ACC112 (cell line): ENCODE results near the gene HCFC1R1.
"Not testable (repeated sequence)": the region's sequence is repeated elsewhere in the genome, so short reads cannot be mapped to it uniquely, and the experiment has no call there.

Experiments
- H2AFZ ChIP-seq: fragments of 200-600 bp; sonication (generic); one replicate; pipeline ENCODE4 v1.6.0; 2017; ENCODE audit warnings: antibody characterized with exemption, low read length; ENCODE audit not compliant: unreplicated experiment
- H3K27ac ChIP-seq: fragments of 200-600 bp; sonication (generic); 2 replicates; pipeline ENCODE4 v1.5.1; 2014; ENCODE audit warnings: low read depth, mild to moderate bottlenecking, antibody characterized with exemption, low read length, moderate library complexity
- H3K27me3 ChIP-seq: fragments of 200-600 bp; sonication (generic); 2 replicates; pipeline ENCODE4 v1.6.1; 2014; ENCODE audit warnings: mild to moderate bottlenecking, antibody characterized with exemption, low read length, moderate library complexity, mixed read lengths; ENCODE audit not compliant: insufficient read depth
- H3K36me3 ChIP-seq: fragments of 200-600 bp; sonication (generic); 2 replicates; pipeline ENCODE4 v1.6.1; 2016; ENCODE audit warnings: mild to moderate bottlenecking, antibody characterized with exemption, low read length, moderate library complexity, mixed read lengths; ENCODE audit not compliant: insufficient read depth
- H3K4me1 ChIP-seq: fragments of 200-600 bp; sonication (generic); one replicate; pipeline ENCODE4 v1.6.1; 2016; ENCODE audit warnings: low read length, mixed read lengths; ENCODE audit not compliant: insufficient read depth, unreplicated experiment, control insufficient read depth
- H3K4me3 ChIP-seq: fragments of 200-600 bp; sonication (generic); 2 replicates; pipeline ENCODE4 v1.5.1; 2014; ENCODE audit warnings: mild to moderate bottlenecking, low read depth, low read length
- H3K79me2 ChIP-seq: fragments of 200-600 bp; sonication (generic); one replicate; pipeline ENCODE4 v1.6.0; 2016; ENCODE audit warnings: low read length; ENCODE audit not compliant: control insufficient read depth, unreplicated experiment, insufficient read depth

HCFC1R1 gene

DNA sequence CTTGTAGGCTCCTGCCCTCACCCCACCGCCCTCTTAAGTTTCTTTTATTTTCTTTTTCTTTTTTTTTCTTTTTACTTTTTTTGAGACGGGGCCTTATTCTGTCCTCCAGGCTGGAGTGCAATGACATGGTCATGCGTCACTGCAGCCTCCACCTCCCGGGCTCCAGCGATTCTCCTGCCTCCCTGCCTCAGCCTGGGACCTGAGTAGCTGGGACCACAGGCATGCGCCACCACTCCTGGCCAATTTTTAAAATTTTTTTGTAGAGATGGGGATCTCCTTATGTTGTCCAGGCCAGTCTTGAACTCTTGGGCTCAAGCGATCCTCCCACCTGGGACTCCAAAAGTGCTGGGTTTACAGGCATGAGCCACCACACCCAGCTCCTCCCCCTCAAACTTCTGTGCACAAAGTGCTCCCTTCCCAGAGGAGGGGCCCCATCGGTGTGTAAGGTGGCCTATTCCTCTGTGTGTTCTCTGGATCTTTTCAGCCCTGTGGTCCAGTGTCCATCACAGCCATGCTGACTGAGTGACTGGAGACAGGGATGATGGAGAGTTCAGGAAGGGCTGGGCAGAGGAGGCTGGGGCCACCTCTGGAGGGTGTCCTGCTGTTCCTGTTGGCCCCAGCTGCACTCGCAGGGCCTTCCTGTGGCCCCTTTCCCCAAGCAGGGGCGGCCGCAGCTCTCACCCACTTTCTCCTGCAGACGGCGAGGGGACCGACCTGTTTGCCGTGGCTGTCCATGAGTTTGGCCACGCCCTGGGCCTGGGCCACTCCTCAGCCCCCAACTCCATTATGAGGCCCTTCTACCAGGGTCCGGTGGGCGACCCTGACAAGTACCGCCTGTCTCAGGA, 32.8 kb upstream of the HCFC1R1 start:
- Histone ChIP-seq H3K27ac (no peak overlapping the region), H3K27me3 (no peaks in the 10 kb centered on the region), H3K79me2 (no peaks in the 10 kb centered on the region), H3K4me1 (peaks cover 10% of the 10 kb centered on the region), H3K36me3 (no peaks in the 10 kb centered on the region), H3K4me3 (no peak overlapping the region), H2AFZ (no peak overlapping the region)

DNA sequence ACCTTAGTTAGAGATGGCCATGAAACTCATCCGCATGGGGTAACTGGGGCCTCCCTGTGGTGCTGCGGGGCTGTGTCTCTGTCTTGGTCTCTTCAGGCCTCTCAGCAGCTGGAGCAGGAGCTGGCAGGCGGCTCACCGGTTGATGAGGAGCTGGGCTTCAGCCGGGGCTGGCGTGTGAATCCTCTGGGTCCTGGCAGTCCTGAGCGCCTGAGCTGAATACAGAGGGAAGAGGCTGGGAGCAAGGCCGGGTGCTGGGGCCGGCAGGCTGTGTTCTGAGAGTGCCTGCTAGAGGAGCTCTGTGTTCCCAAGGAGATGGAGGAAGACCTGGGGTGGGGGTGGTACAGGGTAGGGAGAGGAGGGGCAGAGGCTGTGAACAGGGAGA, 32.0 kb upstream of the HCFC1R1 start:
- not testable (repeated sequence) for H3K36me3 ChIP-seq, H3K4me3 ChIP-seq, H3K79me2 ChIP-seq, H2AFZ ChIP-seq, H3K27ac ChIP-seq, H3K27me3 ChIP-seq
- H3K4me1 ChIP-seq, result peaks cover 10% of the 10 kb centered on the region

DNA sequence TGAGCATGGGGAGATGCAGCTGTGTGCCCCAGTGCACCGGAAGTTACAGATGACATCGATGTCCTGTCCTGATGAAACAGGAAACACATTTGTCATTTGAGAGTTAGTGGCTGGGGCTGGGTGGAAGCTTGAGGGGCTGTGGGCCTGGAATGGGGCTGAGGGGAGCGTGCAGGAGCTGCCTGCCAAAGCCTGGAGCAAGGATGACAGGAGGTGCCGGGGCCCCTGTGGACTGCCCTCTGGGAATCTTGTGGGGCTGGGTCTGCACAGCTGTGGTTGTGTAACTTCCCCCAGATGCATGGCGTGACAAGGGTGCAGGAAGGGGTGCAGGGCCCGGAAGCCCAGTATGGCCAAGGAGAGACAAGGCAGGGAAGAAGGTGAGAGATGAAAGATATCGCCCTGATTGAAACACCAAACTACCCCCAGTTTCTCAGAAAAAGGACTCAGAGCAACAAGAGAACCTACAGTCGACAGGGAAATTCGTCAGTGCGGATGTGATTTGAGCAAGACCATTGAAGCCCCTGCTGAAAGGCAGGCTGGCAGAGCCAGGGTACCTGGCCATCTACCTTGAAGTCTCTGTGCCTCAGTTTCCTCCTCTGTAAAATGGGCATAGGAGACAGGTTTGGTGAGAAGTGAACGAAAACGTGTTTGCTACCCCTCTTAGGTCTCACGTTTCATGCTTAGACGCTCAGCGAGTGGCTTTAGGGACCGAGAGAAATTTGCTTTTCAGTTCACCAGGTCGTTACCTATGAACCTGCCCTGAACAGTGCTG, 31.4 kb upstream of the HCFC1R1 start:
- H3K36me3 ChIP-seq, result no peaks in the 10 kb centered on the region
- H3K27me3 ChIP-seq, result no peaks in the 10 kb centered on the region
- no peak overlapping the region for H2AFZ ChIP-seq
- no peaks in the 10 kb centered on the region for H3K79me2 ChIP-seq
- H3K4me3 ChIP-seq, result no peak overlapping the region
- no peak overlapping the region for H3K27ac ChIP-seq
- H3K4me1 ChIP-seq, result peaks cover 10% of the 10 kb centered on the region

DNA sequence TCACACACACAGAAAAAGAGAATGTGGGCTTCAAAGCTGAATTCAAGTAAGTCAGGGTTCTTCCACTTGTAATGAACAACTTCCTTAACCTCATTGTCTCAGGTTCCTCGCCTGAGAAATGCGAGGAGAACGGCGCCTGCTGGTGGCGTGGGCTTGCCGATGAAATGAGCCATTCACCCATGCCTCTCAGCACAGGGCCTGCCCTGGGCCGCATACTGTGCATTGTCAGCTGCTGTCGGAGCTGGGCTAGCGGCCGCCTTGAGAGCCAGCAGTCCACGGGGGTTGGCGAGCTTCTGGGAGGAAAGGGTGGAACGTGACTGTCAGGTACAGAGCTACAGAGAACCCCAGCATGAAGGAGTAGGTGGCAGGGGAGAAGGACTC, 29.6 kb upstream of the HCFC1R1 start:
- not testable (repeated sequence) for H3K4me3 ChIP-seq, H3K4me1 ChIP-seq, H3K79me2 ChIP-seq, H3K27me3 ChIP-seq, H3K36me3 ChIP-seq, H3K27ac ChIP-seq, H2AFZ ChIP-seq

DNA sequence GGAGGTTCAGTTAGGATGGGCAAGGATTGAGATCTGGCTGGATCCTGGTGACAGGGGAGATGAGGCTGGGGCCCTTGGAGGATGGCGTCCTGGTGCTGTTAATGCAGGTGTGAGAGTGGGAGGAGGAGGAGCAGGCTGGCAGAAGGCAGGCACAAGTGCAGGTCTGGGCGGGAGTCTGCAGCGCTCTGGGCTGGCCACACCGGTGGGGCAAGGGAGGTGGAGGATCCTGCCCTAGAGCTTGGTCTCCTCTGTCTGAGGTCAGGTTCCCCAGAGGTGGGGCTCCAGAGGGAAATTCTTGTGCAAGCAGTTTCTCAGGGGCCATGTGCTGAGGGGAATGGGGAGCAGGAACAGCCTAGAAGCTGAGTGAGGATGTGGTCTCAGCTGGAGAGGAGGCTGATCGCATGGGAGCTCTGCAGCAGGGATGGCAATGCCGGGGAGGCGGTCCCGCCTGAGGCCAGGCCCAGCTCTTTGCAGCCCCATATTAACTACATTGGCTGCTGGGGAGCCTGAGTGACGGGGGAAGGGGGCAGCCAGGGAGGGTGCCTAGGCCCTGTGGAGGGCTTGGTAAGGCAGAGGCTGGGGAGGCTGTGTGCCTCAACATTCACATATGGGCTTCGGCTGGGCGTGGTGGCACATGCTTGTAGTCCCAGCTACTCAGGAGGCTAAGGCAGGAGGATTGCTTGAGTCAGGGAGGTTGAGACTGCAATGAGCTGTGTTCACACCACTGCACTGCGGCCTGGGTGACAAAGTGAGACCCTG, 29.0 kb upstream of the HCFC1R1 start:
- H3K4me1 ChIP-seq, H3K4me3 ChIP-seq, H3K27ac ChIP-seq, H2AFZ ChIP-seq, H3K79me2 ChIP-seq, H3K36me3 ChIP-seq, H3K27me3 ChIP-seq: not testable (repeated sequence)

DNA sequence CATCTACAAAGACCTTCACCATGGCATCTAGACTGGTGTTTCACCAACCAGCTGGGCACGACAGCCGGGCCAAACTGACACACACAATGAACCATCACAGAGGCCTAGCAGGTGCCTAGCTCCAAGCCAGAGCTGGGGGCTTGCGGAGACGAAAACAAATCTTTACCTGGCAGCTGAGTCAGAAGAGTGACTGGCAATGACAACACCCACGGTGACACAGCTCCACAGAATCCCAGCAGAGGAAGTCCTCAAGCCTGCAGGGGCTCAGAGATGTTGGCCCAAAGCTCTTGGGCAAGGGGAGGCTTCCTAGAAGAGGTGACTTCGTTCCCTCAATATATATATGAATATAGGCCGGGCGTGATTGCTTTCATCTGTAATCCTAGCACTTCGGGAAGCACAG, 27.8 kb upstream of the HCFC1R1 start:
- Histone ChIP-seq H3K4me3 (no peak overlapping the region), H3K27ac (no peak overlapping the region), H3K4me1 (no peaks in the 10 kb centered on the region), H3K79me2 (no peaks in the 10 kb centered on the region), H3K27me3 (peaks cover 20% of the 10 kb centered on the region), H2AFZ (no peak overlapping the region), H3K36me3 (no peaks in the 10 kb centered on the region)

DNA sequence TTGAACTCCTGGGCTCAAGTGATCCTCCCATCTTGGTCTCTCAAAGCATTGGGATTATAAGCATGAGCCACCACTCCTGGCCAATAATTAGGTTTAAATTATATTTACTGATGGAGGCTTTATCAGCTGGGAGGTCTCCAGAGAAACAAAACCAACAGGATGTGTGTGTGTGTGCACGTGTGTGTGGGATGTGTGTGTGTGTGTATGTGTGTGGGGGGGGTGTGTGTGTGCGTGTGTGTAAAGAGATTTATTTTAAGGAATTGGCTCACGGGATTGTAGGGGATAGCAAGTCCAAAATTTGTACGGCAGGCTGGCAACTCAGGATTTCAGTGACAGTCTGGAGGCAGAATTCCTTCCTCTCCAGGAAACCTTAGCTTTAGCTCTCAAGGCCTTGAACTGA, 27.3 kb upstream of the HCFC1R1 start:
- no peaks in the 10 kb centered on the region for H3K79me2 ChIP-seq
- no peaks in the 10 kb centered on the region for H3K36me3 ChIP-seq
- no peak overlapping the region for H3K4me3 ChIP-seq
- no peaks in the 10 kb centered on the region for H3K4me1 ChIP-seq
- H2AFZ ChIP-seq, result no peak overlapping the region
- no peak overlapping the region for H3K27ac ChIP-seq
- peaks cover 25% of the 10 kb centered on the region for H3K27me3 ChIP-seq

DNA sequence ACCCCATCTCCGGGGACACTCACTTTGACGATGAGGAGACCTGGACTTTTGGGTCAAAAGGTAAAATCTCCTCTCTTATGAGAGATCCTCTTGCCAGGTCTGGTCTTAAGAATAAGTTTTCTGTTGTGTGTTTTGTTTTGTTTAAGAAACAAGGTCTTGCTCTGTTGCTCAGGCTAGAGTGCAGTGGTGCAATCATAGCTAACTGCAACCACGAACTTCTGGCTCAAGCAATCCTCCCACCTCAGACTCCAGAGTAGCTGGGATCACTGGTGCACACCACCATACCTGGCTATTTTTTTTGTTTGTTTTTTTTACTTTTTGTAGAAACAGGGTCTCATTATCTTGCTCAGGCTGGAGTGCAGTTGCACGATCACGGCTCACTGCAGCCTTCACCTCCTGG, 26.7 kb upstream of the HCFC1R1 start:
- Histone ChIP-seq H3K79me2 (no peaks in the 10 kb centered on the region), H2AFZ (no peak overlapping the region), H3K27ac (no peak overlapping the region), H3K36me3 (no peaks in the 10 kb centered on the region), H3K4me1 (no peaks in the 10 kb centered on the region), H3K27me3 (peaks cover 29% of the 10 kb centered on the region), H3K4me3 (no peak overlapping the region)

DNA sequence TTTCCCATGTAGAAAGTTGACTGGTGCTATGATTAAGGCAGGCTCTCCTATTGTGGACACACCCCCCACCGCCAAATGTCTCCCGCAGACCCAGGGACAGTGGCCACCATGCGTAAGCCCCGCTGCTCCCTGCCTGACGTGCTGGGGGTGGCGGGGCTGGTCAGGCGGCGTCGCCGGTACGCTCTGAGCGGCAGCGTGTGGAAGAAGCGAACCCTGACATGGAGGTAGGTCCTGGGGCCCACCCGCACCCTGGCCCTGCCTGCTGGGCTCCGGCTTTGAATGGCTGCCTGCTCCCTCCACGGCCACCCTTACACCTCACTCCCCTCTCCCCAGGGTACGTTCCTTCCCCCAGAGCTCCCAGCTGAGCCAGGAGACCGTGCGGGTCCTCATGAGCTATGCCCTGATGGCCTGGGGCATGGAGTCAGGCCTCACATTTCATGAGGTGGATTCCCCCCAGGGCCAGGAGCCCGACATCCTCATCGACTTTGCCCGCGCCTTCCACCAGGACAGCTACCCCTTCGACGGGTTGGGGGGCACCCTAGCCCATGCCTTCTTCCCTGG, 26.3 kb upstream of the HCFC1R1 start:
- Histone ChIP-seq H3K27me3 (peaks cover 31% of the 10 kb centered on the region), H3K4me3 (no peak overlapping the region), H3K79me2 (no peaks in the 10 kb centered on the region), H3K36me3 (no peaks in the 10 kb centered on the region), H3K27ac (no peak overlapping the region), H2AFZ (no peak overlapping the region), H3K4me1 (no peaks in the 10 kb centered on the region)

DNA sequence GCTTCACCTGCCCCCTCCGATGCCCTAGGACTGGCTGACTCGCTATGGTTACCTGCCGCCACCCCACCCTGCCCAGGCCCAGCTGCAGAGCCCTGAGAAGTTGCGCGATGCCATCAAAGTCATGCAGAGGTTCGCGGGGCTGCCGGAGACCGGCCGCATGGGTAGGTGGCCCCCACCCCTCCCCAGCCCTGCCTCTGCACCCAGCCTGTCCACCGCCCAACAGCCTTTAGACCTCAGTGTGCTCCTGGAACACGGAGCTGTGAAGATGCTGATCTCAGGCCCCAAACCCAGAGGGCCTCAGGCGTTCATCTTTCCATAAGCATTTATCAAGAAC, 23.6 kb upstream of the HCFC1R1 start:
- no peaks in the 10 kb centered on the region for H3K79me2 ChIP-seq
- H2AFZ ChIP-seq, result no peak overlapping the region
- no peaks in the 10 kb centered on the region for H3K36me3 ChIP-seq
- no peaks in the 10 kb centered on the region for H3K4me1 ChIP-seq
- H3K27ac ChIP-seq, result no peak overlapping the region
- H3K4me3 ChIP-seq, result no peak overlapping the region
- peaks cover 31% of the 10 kb centered on the region for H3K27me3 ChIP-seq
